Uterus (tissue), 4 donors: ENCODE measurements around the gene NTF3. TPM values are rescaled to one million over a fixed set of nuclear protein-coding genes. Genes with fewer than 3 reads are reported as not detected.

Experiments
- DNase-seq, 2 donors: peaks; one replicate each; pipeline ENCODE4 v3.0.0-alpha.2; 2019 to 2020
- H3K27ac ChIP-seq, 2 donors: fragments of 200-600 bp; sonication (generic); 1 replicate in 1 of 2; 2 replicates in 1 of 2; pipeline ENCODE4 v1.5.1; 2016 to 2018
- H3K27me3 ChIP-seq, 2 donors: fragments of 200-600 bp; sonication (generic); one replicate each; pipeline ENCODE4 v1.5.1; 2018 to 2019; ENCODE audit warnings: control low read depth in 1 of 2
- H3K36me3 ChIP-seq, 2 donors: fragments of 200-600 bp; sonication (generic); one replicate each; pipeline ENCODE4 v1.5.1; 2019; ENCODE audit warnings: control low read depth in 1 of 2
- H3K4me1 ChIP-seq, 2 donors: fragments of 200-600 bp; sonication (generic); one replicate each; pipeline ENCODE4 v1.5.1; 2018 to 2019; ENCODE audit warnings: control low read depth in 1 of 2
- H3K4me3 ChIP-seq, 2 donors: fragments of 200-600 bp; sonication (generic); 1 replicate in 1 of 2; 2 replicates in 1 of 2; pipeline ENCODE4 v1.5.1; 2018 to 2019; ENCODE audit warnings: mild to moderate bottlenecking in 1 of 2
- H3K9me3 ChIP-seq, 2 donors: fragments of 200-600 bp; sonication (generic); one replicate each; pipeline ENCODE4 v1.5.1; 2019; ENCODE audit warnings: control low read depth in 1 of 2
- POLR2A ChIP-seq, 2 donors: fragments of 450-650 bp; IDR thresholded peaks; one replicate each; pipeline ENCODE4 v1.6.1; 2016; ENCODE audit warnings: antibody characterized with exemption in 2 of 2, mild to moderate bottlenecking in 1 of 2, moderate library complexity in 1 of 2
- intact Hi-C: fragments of 100-400 bp; cut with DNase I; formaldehyde crosslinking; loops from one replicate; pipeline ENCODE4 v1.15.1; 2023; ENCODE audit warnings: low total_unique reads
- total RNA-seq, 4 donors: library from RNA; depleted of rRNA in 3 of 4; stranded (reverse); fragments of >200 nt in 3 of 4; gene quantifications; one replicate each; pipeline versions ENCODE4 v1.1.0 to v1.2.4, GENCODE V29; 2014 to 2023
- TF ChIP-seq, protein P1 (sequence below), 4 experiments: fragments of 200-600 bp in 2 of 4; fragments of 450-650 bp in 2 of 4; sonication (generic) in 2 of 4; IDR thresholded peaks; one replicate each; pipeline ENCODE4 v1.5.1; 2016 to 2019; ENCODE audit warnings: antibody characterized with exemption in 4 of 4, mild to moderate bottlenecking in 2 of 4, moderate library complexity in 1 of 4
- donor health status: DM: yes; HTN: yes; CAD: no.

NTF3 gene
- total RNA-seq, 4 donors from 2014 or later, result 0.26 to 7.1 (median 3.5) TPM; not detected in 1

DNA sequence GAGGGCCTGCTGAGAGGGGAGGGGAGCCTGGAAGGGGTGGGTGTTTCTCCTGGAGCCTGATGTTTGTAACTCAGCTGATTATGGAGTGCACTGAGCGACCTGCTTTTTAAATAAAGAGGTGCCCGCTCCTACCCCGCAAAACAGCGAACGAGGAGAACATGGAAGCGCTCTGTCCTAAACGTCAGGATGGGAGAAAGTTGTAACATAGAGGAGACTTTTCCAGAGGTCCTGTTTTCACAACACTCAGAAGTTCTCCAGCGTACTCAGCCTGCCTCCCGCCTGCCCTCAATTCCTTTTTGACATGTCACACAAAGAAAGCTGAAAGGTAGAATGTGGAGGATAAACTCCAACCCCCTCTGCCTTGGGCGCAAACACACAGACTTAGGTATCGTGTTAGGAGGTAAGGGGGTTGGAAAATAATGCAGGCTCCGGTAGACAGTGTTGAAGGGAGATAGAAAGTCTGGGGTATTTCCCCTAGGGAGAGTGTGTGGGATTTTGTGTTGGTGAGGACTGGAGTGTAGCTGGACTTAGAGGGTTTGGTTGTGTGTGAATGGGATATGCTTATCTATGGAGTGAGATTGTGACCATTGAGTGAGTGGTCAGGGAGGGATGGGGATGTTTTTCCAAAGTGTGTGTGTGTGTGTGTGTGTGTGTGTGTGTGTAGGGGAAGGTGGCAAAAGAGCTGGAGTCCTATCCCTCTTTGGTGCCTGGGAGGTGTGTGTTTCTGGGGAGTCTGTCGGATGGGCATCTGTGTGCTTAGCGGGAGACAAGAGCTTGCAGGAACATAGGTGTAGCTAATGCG is 2.1 kb downstream of the NTF3 start:
- no peaks in the 10 kb centered on the region for H3K9me3 ChIP-seq
- peaks cover 0 to 16% of the 10 kb centered on the region in 2 donors for H3K4me1 ChIP-seq
- TF ChIP-seq POLR2A (IDR thresholded peaks at IDR 0.05), result no peak
- TF ChIP-seq, protein P1, sequence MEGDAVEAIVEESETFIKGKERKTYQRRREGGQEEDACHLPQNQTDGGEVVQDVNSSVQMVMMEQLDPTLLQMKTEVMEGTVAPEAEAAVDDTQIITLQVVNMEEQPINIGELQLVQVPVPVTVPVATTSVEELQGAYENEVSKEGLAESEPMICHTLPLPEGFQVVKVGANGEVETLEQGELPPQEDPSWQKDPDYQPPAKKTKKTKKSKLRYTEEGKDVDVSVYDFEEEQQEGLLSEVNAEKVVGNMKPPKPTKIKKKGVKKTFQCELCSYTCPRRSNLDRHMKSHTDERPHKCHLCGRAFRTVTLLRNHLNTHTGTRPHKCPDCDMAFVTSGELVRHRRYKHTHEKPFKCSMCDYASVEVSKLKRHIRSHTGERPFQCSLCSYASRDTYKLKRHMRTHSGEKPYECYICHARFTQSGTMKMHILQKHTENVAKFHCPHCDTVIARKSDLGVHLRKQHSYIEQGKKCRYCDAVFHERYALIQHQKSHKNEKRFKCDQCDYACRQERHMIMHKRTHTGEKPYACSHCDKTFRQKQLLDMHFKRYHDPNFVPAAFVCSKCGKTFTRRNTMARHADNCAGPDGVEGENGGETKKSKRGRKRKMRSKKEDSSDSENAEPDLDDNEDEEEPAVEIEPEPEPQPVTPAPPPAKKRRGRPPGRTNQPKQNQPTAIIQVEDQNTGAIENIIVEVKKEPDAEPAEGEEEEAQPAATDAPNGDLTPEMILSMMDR (IDR thresholded peaks at IDR 0.05), result no peak
- peaks cover 0 to 25% of the 10 kb centered on the region in 2 donors for H3K27me3 ChIP-seq
- no peaks in the 10 kb centered on the region for H3K36me3 ChIP-seq
- H3K27ac ChIP-seq, result peak overlapping the region in 1 of 2 donors; percentile 25
- no peak for DNase-seq
- peak overlapping the region; percentile 29 to 47 for H3K4me3 ChIP-seq
- intact Hi-C loops, result no loop called here

DNA sequence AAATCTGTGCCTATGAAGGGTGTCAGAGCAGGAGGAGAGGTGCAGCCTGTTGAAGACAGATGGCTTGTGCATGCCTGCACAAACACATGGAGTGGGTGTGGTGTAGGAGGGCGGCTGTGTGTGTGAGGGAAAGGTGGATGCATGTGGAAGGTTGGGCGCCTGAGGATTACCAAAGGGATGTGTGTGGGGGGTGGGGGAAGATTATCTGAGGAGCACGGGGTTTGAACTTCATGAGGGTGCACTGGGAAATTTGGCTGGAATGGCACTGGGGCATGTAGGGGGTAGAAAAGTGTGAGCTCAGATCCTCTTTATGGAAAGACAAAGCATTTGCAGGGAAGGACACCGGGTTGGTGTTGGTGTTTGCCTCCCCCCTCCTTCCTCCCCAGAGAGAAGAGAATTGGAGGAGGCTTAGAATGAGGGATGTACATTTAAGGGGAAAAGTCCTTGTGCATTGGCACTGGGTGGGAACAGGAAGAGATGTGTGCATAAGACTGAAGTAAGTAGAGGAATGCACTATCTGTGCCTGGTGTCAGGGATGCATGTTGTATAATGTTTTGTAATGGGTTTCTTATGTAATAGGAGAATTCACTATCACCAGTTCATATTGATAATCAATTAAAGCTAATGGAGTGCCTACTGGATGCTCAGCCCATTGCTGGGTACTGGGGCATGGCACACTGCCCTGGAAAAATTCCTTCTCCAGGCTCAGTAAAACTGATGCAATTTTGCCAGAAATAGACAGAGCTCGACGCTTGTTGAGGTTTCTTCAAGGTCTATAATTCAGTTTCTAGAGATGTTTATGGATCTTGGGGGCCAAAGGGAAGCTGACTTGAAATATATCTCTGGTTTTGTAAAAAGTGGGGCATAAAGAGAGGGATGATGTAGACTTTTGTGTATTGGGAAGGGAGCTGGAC is 3.0 kb downstream of the NTF3 start:
- Histone ChIP-seq H3K27me3 (peaks cover 0 to 24% of the 10 kb centered on the region in 2 donors), H3K9me3 (no peaks in the 10 kb centered on the region), H3K27ac (no peak overlapping the region), H3K4me3 (no peak overlapping the region), H3K36me3 (no peaks in the 10 kb centered on the region), H3K4me1 (peaks cover 0 to 16% of the 10 kb centered on the region in 2 donors)
- intact Hi-C loops, result no loop called here
- DNase-seq, result no peak
- TF ChIP-seq POLR2A (IDR thresholded peaks at IDR 0.05), result no peak
- TF ChIP-seq, protein P1 (IDR thresholded peaks at IDR 0.05), result no peak

DNA sequence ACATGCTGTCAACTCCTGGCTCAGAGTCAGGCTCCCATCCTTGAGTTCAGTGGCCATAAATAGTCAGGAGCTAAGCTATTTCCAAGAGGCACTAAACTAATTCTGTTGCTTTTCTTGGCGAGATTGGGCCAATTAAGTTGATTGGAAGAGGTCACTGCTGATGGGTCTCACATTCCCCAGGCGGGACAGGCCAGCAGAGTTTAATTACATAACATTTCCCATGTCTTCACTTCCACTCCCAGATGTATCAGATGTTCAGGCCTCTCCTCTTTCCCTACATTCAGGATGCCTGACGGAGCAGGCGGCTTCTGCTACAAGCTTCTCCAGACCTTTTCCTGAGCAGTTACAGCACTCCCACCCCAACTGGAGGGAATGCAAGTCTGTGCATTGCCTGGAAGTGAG is 5.3 kb downstream of the NTF3 start:
- no peaks in the 10 kb centered on the region for H3K9me3 ChIP-seq
- no peak overlapping the region for H3K4me3 ChIP-seq
- intact Hi-C loops, result no loop called here
- peaks cover 0 to 13% of the 10 kb centered on the region in 2 donors for H3K4me1 ChIP-seq
- DNase-seq, result no peak
- no peaks in the 10 kb centered on the region for H3K36me3 ChIP-seq
- TF ChIP-seq, protein P1 (IDR thresholded peaks at IDR 0.05), result no peak
- no peak for TF ChIP-seq POLR2A (IDR thresholded peaks at IDR 0.05)
- peaks cover 0 to 7% of the 10 kb centered on the region in 2 donors for H3K27me3 ChIP-seq
- H3K27ac ChIP-seq, result no peak overlapping the region

DNA sequence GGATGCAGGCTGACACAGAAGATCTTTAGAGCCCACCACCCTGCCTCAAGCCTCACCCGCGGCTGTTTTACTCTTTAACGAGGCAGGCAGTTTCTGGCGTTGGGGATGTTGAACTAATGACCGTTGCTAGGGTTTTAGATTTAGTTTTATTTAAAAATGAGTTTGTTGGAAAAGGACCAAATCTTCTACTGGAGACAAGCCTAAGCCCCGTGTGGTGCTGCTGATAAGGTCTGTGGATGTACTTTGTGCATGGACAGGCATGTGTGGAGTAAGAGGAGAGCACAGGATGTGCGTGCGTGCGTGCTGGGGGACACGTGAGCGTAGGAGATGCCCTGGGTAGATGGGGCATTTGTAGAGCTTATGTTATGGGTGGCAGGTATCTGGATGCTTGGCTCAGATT is 5.7 kb downstream of the NTF3 start:
- intact Hi-C loops, result no loop called here
- peaks cover 0 to 11% of the 10 kb centered on the region in 2 donors for H3K4me1 ChIP-seq
- H3K27me3 ChIP-seq, result peaks cover 0 to 7% of the 10 kb centered on the region in 2 donors
- TF ChIP-seq, protein P1 (IDR thresholded peaks at IDR 0.05), result no peak
- TF ChIP-seq POLR2A (IDR thresholded peaks at IDR 0.05), result no peak
- no peak for DNase-seq
- H3K36me3 ChIP-seq, result no peaks in the 10 kb centered on the region
- H3K9me3 ChIP-seq, result no peaks in the 10 kb centered on the region
- H3K4me3 ChIP-seq, result no peak overlapping the region
- H3K27ac ChIP-seq, result no peak overlapping the region
